HCT116 (cell line): ENCODE results near the gene CDH23. TPM values are rescaled to one million over a fixed set of nuclear protein-coding genes. Genes with fewer than 3 reads are reported as not detected.

Experiments used
- ATAC-seq: fragments of 200-7000 bp; cut with Tn5 transposase; 2 replicates; pipeline ENCODE4 v1.9.1; 2020; ENCODE audit warnings: mild to moderate bottlenecking, moderate library complexity
- BruUV-seq: library from RNA; stranded (reverse); fragments of 400-500 nt; replicated peaks from 2 replicates; lab custom pipeline; 2021; lab: Mats Ljungman, UMichigan
- CTCF ChIA-PET: fragments of 300-600 bp; sonication (Branson Sonifier 250); formaldehyde crosslinking; loops from one replicate; lab custom pipeline; 2021; ENCODE audit warnings: antibody characterized with exemption; lab: Charles Lee
- POLR2A ChIA-PET: fragments of 300-600, 350-600 bp; sonication (Branson Sonifier 250); formaldehyde crosslinking; loops from one replicate; lab custom pipeline; 2021; ENCODE audit warnings: antibody characterized with exemption; lab: Charles Lee
- RAD21 ChIA-PET, 2 experiments: fragments of 300-600 bp; sonication (Branson Sonifier 250); formaldehyde crosslinking; loops; one replicate each; lab custom pipeline; 2023; ENCODE audit warnings: low total read pairs in 2 of 2; ENCODE audit not compliant: uncharacterized antibody in 2 of 2, unreplicated experiment in 2 of 2, low non-redundant PET in 1 of 2; lab: Charles Lee
- DNase-seq: peaks from one replicate; pipeline ENCODE4 v3.0.0-alpha.2; 2010; ENCODE audit warnings: low read depth, low spot score
- H2AFZ ChIP-seq: fragments of 200-600 bp; shearing (Covaris generic), sonication (generic); 2 replicates; pipeline ENCODE4 v1.6.1; 2017; ENCODE audit warnings: low read depth, mixed run types, mixed read lengths, antibody characterized with exemption, low read length; ENCODE audit not compliant: poor library complexity, severe bottlenecking
- H3K27ac ChIP-seq: 2 replicates; pipeline ENCODE4 v1.5.1; 2012; ENCODE audit warnings: low read depth, low read length
- H3K27me3 ChIP-seq: fragments of 200-600 bp; sonication (generic); 2 replicates; pipeline ENCODE4 v1.6.1; 2016; ENCODE audit warnings: mixed run types, low read length, mixed read lengths; ENCODE audit not compliant: insufficient read depth
- H3K36me3 ChIP-seq, 2 experiments: fragments of 200-500 bp in 1 of 2; fragments of 200-600 bp in 1 of 2; sonication (Bioruptor generic) in 1 of 2; sonication (generic) in 1 of 2; 2 replicates each; pipeline versions ENCODE4 v1.5.1 to v1.6.1; 2014 to 2016; ENCODE audit warnings: low read length in 2 of 2, inconsistent platforms in 1 of 2, mixed read lengths in 1 of 2, mixed run types in 1 of 2; ENCODE audit not compliant: insufficient read depth in 2 of 2, control insufficient read depth in 1 of 2
- H3K4me1 ChIP-seq, 2 experiments: fragments of 200-600 bp in 1 of 2; sonication (generic) in 1 of 2; 2 replicates each; pipeline versions ENCODE4 v1.5.1 to v1.6.1; 2012 to 2017; ENCODE audit warnings: low read length in 2 of 2, inconsistent platforms in 1 of 2, mild to moderate bottlenecking in 1 of 2, mixed read lengths in 1 of 2, mixed run types in 1 of 2, moderate library complexity in 1 of 2; ENCODE audit not compliant: insufficient read depth in 2 of 2, control insufficient read depth in 1 of 2
- H3K4me2 ChIP-seq: fragments of 200-600 bp; sonication (generic); 2 replicates; pipeline ENCODE4 v1.6.1; 2017; ENCODE audit warnings: mixed run types, low read length, mixed read lengths
- H3K4me3 ChIP-seq, 2 experiments: fragments of 200-600 bp in 1 of 2; sonication (generic) in 1 of 2; replicated peaks in 1 of 2; 2 replicates each; pipeline ENCODE4 v1.5.1; 2011 to 2016; ENCODE audit warnings: low read length in 2 of 2, control low read depth in 1 of 2, low read depth in 1 of 2, mild to moderate bottlenecking in 1 of 2, mixed read lengths in 1 of 2, mixed run types in 1 of 2
- H3K79me2 ChIP-seq: fragments of 200-600 bp; sonication (generic); 2 replicates; pipeline ENCODE4 v1.6.1; 2017; ENCODE audit warnings: mild to moderate bottlenecking, mixed run types, low read length, moderate library complexity, mixed read lengths; ENCODE audit not compliant: insufficient read depth
- H3K9ac ChIP-seq: fragments of 200-600 bp; sonication (generic); 2 replicates; pipeline ENCODE4 v1.6.1; 2016; ENCODE audit warnings: low read length, mixed read lengths
- H3K9me2 ChIP-seq: fragments of 200-600 bp; sonication (generic), shearing (Covaris generic); 2 replicates; pipeline ENCODE4 v1.6.1; 2017; ENCODE audit warnings: mixed run types, mild to moderate bottlenecking, moderate library complexity; ENCODE audit not compliant: insufficient read depth
- H3K9me3 ChIP-seq, 2 experiments: fragments of 200-500 bp in 1 of 2; fragments of 200-600 bp in 1 of 2; sonication (Bioruptor generic) in 1 of 2; sonication (generic) in 1 of 2; 2 replicates each; pipeline ENCODE4 v1.6.1; 2014 to 2017; ENCODE audit warnings: low read length in 2 of 2, mixed read lengths in 2 of 2, inconsistent platforms in 1 of 2, low read depth in 1 of 2, mild to moderate bottlenecking in 1 of 2, mixed run types in 1 of 2, moderate library complexity in 1 of 2; ENCODE audit not compliant: control insufficient read depth in 1 of 2, insufficient read depth in 1 of 2
- H4K20me1 ChIP-seq: fragments of 200-600 bp; sonication (generic), shearing (Covaris generic); 2 replicates; pipeline ENCODE4 v1.6.1; 2017; ENCODE audit warnings: mixed run types, mild to moderate bottlenecking, moderate library complexity; ENCODE audit not compliant: insufficient read depth
- CBX3 ChIP-seq: IDR thresholded peaks from 2 replicates; pipeline ENCODE4 v1.6.1; 2012; ENCODE audit warnings: low read depth
- CEBPB ChIP-seq: IDR thresholded peaks from 2 replicates; pipeline ENCODE4 v1.6.1; 2012; ENCODE audit warnings: low read depth
- EGR1 ChIP-seq: IDR thresholded peaks from 2 replicates; pipeline ENCODE4 v1.6.1; 2012; ENCODE audit warnings: low read depth
- EZH2 ChIP-seq: fragments of 200-600 bp; sonication (generic); IDR thresholded peaks from 2 replicates; pipeline ENCODE4 v1.6.1; 2017; ENCODE audit warnings: antibody characterized with exemption, mixed run types
- EZH2phosphoT487 ChIP-seq: fragments of 200-600 bp; IDR thresholded peaks from 2 replicates; pipeline ENCODE4 v1.6.1; 2018; ENCODE audit warnings: antibody characterized with exemption, borderline replicate concordance
- FOSL1 ChIP-seq: IDR thresholded peaks from 2 replicates; pipeline ENCODE4 v1.6.1; 2012; ENCODE audit warnings: low read depth
- JUND ChIP-seq: IDR thresholded peaks from 2 replicates; pipeline ENCODE4 v1.6.1; 2012
- MAX ChIP-seq: IDR thresholded peaks from 2 replicates; pipeline ENCODE4 v1.6.1; 2012
- POLR2A ChIP-seq: IDR thresholded peaks from 2 replicates; pipeline ENCODE4 v1.7.0; 2011; ENCODE audit warnings: borderline replicate concordance; ENCODE audit not compliant: insufficient read depth, insufficient read length; ENCODE audit errors: extremely low read depth
- RAD21 ChIP-seq: IDR thresholded peaks from 2 replicates; pipeline ENCODE4 v1.6.1; 2012; ENCODE audit warnings: low read depth, mild to moderate bottlenecking
- SIN3A ChIP-seq: IDR thresholded peaks from 2 replicates; pipeline ENCODE4 v1.6.1; 2012; ENCODE audit warnings: low read depth
- SP1 ChIP-seq: IDR thresholded peaks from 2 replicates; pipeline ENCODE4 v1.6.1; 2012; ENCODE audit warnings: low read depth
- YY1 ChIP-seq: IDR thresholded peaks from 2 replicates; pipeline ENCODE4 v1.6.1; 2011; ENCODE audit warnings: low read length, low read depth, moderate library complexity, mild to moderate bottlenecking; ENCODE audit not compliant: insufficient replicate concordance; ENCODE audit errors: extremely low read depth
- ZFX ChIP-seq: fragments of 450-650 bp; IDR thresholded peaks from 2 replicates; pipeline ENCODE4 v1.6.1; 2017
- ZNF274 ChIP-seq: fragments of 200-500 bp; sonication (Bioruptor generic); IDR thresholded peaks from 2 replicates; pipeline ENCODE4 v1.6.1; 2014; ENCODE audit warnings: mild to moderate bottlenecking, low read depth, low read length, inconsistent platforms
- intact Hi-C: fragments of 100-400 bp; cut with micrococcal nuclease; formaldehyde crosslinking; loops from 2 replicates; pipeline ENCODE4 v1.10.0; 2022
- total RNA-seq: library from RNA; stranded (reverse); gene quantifications from one replicate; pipeline ENCODE4 v1.2.1, GENCODE V29; 2021; ENCODE audit not compliant: unreplicated experiment
- TF ChIP-seq, protein P1 (sequence below): IDR thresholded peaks from 2 replicates; pipeline ENCODE4 v1.6.1; 2012
- TF ChIP-seq, protein P2 (sequence below): IDR thresholded peaks from 2 replicates; pipeline ENCODE4 v1.6.1; 2012; ENCODE audit warnings: low read depth
- TF ChIP-seq, protein P3 (sequence below): IDR thresholded peaks from 2 replicates; pipeline ENCODE4 v1.6.1; 2011; ENCODE audit warnings: mild to moderate bottlenecking, low read length, moderate library complexity; ENCODE audit not compliant: insufficient replicate concordance; ENCODE audit errors: extremely low read depth
- TF ChIP-seq, protein P4 (sequence below), 3 experiments: fragments of 200-600 bp in 1 of 3; sonication (generic) in 1 of 3; IDR thresholded peaks in 2 of 3; conservative IDR thresholded peaks in 1 of 3; 2 replicates each; pipeline ENCODE4 v1.5.1; 2012 to 2017; ENCODE audit warnings: low read depth in 2 of 3, low read length in 2 of 3, antibody characterized with exemption in 1 of 3, borderline replicate concordance in 1 of 3, control low read depth in 1 of 3, mild to moderate bottlenecking in 1 of 3, mixed read lengths in 1 of 3, mixed run types in 1 of 3, moderate library complexity in 1 of 3; ENCODE audit not compliant: insufficient read depth in 1 of 3

CDH23 gene
- total RNA-seq, 1 experiment from 2014 or later, result not detected

GRCh38 chr10:71798308-71798624 lies 401.5 kb downstream of the CDH23 start:
- Histone ChIP-seq H3K4me3 (no peak overlapping the region), H3K9me3 (no peaks in the 10 kb centered on the region), H3K9me2 (no peaks in the 10 kb centered on the region), H3K9ac (no peak overlapping the region), H3K27ac (no peak overlapping the region), H3K4me1 (no peaks in the 10 kb centered on the region), H3K36me3 (no peaks in the 10 kb centered on the region), H4K20me1 (no peaks in the 10 kb centered on the region), H3K4me2 (no peak overlapping the region), H2AFZ (no peak overlapping the region), H3K79me2 (no peaks in the 10 kb centered on the region), H3K27me3 (0 out of 2 replicates have a peak, but pooled peaks cover 4% of the 10 kb centered on the region)
- ChIA-PET CTCF (no interaction called here), POLR2A (no interaction called here), RAD21 (no interaction called here)
- intact Hi-C loops, result loop anchor here (10.0 kb wide), 1 partner anchor 213 kb away; no protein-coding TSS in a partner anchor
- TF ChIP-seq POLR2A (no peak), SP1 (no peak), EGR1 (no peak), EZH2 (no peak), ZFX (no peak), YY1 (no peak), MAX (no peak), EZH2phosphoT487 (no peak), SIN3A (no peak), CEBPB (no peak), ZNF274 (no peak), CBX3 (no peak), RAD21 (no peak), JUND (no peak), FOSL1 (no peak)
- TF ChIP-seq, protein P1, sequence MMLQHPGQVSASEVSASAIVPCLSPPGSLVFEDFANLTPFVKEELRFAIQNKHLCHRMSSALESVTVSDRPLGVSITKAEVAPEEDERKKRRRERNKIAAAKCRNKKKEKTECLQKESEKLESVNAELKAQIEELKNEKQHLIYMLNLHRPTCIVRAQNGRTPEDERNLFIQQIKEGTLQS, result no peak
- TF ChIP-seq, protein P2, sequence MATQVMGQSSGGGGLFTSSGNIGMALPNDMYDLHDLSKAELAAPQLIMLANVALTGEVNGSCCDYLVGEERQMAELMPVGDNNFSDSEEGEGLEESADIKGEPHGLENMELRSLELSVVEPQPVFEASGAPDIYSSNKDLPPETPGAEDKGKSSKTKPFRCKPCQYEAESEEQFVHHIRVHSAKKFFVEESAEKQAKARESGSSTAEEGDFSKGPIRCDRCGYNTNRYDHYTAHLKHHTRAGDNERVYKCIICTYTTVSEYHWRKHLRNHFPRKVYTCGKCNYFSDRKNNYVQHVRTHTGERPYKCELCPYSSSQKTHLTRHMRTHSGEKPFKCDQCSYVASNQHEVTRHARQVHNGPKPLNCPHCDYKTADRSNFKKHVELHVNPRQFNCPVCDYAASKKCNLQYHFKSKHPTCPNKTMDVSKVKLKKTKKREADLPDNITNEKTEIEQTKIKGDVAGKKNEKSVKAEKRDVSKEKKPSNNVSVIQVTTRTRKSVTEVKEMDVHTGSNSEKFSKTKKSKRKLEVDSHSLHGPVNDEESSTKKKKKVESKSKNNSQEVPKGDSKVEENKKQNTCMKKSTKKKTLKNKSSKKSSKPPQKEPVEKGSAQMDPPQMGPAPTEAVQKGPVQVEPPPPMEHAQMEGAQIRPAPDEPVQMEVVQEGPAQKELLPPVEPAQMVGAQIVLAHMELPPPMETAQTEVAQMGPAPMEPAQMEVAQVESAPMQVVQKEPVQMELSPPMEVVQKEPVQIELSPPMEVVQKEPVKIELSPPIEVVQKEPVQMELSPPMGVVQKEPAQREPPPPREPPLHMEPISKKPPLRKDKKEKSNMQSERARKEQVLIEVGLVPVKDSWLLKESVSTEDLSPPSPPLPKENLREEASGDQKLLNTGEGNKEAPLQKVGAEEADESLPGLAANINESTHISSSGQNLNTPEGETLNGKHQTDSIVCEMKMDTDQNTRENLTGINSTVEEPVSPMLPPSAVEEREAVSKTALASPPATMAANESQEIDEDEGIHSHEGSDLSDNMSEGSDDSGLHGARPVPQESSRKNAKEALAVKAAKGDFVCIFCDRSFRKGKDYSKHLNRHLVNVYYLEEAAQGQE, result no peak
- TF ChIP-seq, protein P3, sequence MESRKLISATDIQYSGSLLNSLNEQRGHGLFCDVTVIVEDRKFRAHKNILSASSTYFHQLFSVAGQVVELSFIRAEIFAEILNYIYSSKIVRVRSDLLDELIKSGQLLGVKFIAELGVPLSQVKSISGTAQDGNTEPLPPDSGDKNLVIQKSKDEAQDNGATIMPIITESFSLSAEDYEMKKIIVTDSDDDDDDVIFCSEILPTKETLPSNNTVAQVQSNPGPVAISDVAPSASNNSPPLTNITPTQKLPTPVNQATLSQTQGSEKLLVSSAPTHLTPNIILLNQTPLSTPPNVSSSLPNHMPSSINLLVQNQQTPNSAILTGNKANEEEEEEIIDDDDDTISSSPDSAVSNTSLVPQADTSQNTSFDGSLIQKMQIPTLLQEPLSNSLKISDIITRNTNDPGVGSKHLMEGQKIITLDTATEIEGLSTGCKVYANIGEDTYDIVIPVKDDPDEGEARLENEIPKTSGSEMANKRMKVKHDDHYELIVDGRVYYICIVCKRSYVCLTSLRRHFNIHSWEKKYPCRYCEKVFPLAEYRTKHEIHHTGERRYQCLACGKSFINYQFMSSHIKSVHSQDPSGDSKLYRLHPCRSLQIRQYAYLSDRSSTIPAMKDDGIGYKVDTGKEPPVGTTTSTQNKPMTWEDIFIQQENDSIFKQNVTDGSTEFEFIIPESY, result no peak
- TF ChIP-seq, protein P4, sequence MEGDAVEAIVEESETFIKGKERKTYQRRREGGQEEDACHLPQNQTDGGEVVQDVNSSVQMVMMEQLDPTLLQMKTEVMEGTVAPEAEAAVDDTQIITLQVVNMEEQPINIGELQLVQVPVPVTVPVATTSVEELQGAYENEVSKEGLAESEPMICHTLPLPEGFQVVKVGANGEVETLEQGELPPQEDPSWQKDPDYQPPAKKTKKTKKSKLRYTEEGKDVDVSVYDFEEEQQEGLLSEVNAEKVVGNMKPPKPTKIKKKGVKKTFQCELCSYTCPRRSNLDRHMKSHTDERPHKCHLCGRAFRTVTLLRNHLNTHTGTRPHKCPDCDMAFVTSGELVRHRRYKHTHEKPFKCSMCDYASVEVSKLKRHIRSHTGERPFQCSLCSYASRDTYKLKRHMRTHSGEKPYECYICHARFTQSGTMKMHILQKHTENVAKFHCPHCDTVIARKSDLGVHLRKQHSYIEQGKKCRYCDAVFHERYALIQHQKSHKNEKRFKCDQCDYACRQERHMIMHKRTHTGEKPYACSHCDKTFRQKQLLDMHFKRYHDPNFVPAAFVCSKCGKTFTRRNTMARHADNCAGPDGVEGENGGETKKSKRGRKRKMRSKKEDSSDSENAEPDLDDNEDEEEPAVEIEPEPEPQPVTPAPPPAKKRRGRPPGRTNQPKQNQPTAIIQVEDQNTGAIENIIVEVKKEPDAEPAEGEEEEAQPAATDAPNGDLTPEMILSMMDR (IDR thresholded peaks at IDR 0.05 in 2 of 3, conservative IDR thresholded peaks at IDR 0.05 in 1 of 3; ENCODE audit: borderline replicate concordance in 1 of 3, insufficient read depth in 1 of 3, low read depth in 2 of 3, low read length in 2 of 3), result no peak
- DNase-seq, result no peak
- no TSS peak for BruUV-seq
- ATAC-seq, result no peak
